Measurements from ENCODE around the gene SMURF1.
"Not testable (repeated sequence)": the region's sequence is repeated elsewhere in the genome, so short reads cannot be mapped to it uniquely, and the experiment has no call there.

Gene SMURF1

GRCh38 chr7:99143853-99144672 is at the start of gene SMURF1:
Gene SMURF1, minus strand, starts transcription at chr7:99144108. Its CDS starts 328 bp downstream, at chr7:99143780.
- peak; percentile 28 for DNase-seq (ENCODE audit: low read depth)

GRCh38 chr7:99191869-99192596 is 48.1 kb upstream of the SMURF1 start:
- DNase-seq (ENCODE audit: low read depth) = no peak

DNA sequence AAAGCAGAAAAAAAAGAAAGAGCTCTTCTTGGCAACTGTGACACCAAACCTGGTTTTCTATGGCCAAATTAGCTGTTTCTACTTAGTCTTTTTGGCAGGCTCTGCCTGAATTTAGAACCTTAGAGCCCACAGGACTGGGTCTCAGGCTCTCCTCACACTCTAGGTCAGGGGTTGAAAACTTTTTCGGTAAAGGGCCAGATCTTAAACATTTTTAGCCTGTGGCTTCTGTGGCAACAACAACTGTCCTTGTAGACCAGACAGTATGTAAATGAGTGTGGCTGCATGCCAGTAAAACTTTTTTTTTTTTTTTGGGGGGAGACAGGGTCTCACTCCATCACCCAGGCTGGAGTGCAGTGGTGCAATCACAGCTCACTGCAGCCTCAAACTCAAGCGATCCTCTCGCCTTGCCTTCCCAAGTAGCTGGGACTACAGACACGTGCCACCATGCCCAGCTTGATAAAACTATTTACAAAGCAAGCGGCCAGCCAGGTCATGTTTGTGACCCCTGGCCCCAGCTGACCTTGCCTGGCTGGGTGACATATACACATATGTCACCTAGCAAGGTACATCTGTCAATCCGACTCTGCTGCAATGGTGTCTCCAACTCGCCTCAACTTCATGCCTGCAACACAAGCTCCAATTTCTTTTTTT is 46.6 kb upstream of the SMURF1 start:
- DNase-seq (ENCODE audit: low read depth) = no peak

DNA sequence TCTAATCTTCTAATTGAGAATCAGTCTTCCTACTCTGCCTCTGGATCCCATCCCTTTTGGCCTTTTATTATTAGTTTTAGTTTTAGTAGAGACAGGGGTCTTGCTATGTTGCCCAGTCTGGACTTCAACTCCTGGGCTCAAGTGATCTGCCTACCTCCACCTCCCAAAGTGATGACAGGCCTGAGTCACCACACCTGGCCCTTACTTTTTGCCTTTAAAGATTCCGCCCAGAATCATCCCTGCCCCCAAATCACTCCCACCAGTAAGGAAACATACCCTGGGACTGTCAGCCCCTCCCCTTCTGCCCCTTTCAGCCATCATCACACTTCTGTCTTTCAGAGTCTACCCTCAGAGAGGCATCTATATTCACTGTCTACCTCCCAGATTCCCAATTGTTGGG is 45.3 kb upstream of the SMURF1 start:
- DNase-seq (ENCODE audit: low read depth) = no peak

DNA sequence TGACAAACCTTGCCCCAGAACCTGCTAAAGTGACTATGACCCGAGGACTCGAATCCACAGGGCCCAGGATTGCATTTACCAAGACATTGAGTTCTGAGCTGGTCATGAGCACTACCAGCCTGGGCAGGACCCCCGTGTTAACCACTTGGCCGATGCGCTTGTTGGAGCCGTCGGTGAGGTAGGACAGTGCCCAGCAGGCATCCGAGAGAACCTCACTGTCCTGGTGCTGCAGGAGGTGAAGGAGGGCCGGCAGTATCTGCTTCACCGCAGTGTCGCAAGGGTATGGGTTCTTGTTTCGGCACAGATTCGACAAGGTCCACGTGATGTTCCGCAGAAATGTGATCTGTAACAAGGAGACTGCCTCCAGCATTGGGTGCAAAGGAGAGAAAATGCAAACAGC is 44.3 kb upstream of the SMURF1 start:
- DNase-seq (ENCODE audit: low read depth) = no peak

DNA sequence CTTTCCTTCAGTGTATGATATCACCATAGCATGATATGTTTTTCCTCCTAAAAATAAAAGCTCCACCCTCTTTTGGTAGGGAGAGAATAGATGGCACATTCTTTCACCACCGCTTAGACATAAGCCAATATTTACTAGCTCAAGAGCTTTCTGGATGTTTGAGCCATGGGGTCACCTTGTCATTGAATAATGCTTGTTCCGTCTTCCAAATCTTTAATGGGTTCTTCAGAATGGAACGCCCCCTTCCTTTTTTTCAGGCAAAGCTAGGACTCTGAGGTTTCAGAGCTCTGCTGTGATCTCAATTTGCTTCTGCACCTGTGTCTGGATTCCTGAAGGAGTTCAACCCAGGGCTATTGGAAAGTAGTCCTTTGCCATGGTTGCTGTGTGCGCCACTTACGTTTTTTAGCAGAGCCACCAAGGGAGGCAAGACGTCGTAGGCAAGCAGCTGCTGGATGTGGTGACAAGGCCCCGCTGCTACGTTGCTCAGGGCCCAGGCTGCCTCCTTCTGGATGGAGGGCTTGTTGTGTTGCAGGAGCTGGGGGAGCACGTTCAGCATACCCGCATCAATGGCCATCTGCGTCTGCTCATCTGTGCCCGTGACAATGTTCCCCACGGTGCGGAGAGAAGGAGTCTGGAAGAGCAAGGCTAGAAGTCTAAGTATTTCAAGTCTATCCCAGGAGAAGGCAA is 40.8 kb upstream of the SMURF1 start:
- no peak for DNase-seq (ENCODE audit: low read depth)

- no peak for DNase-seq (ENCODE audit: low read depth)
These were observed 36.3 kb upstream of the SMURF1 start for GRCh38 chr7:99180067-99180650.

DNA sequence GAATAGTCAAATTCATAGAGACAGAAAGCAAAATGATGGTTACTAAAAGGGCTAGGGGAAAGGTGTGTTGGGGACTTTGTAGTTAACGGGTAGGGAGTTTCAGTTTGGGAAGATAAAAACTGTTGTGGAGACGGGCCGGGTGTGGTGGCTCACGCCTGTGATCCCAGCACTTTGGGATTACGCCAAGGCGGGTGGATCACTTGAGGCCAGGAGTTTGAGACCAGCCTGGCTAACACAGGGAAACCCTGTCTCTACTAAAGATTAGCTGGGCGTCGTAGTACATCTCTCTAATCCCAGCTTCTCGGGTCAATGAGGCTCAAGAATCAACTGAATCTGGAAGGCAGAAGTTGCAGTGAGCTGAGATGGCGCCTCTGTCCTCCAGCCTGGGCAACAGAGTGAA is 33.3 kb upstream of the SMURF1 start:
- no peak for DNase-seq (ENCODE audit: low read depth)

GRCh38 chr7:99173787-99174186 is 29.9 kb upstream of the SMURF1 start:
- no peak for DNase-seq (ENCODE audit: low read depth)

DNA sequence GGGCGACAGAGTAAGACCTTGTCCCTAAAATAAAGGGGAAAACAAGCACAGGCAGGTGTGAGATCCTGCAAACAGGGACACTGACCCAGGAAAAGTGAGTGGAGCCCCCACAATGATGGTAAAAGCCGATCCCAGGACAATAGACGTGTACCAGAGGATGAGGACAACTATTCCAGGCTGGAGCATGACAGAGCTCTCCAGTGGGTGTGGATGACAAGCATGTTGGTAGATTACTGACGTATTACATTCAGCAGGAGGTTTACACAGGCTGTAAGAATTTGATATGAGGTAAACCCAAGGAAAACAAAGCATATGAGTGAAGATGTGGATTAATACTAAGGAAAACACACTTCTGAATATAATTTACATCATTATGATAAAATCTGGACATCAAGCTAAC is 27.8 kb upstream of the SMURF1 start:
- no peak for DNase-seq (ENCODE audit: low read depth)

GRCh38 chr7:99170730-99171074 is 26.8 kb upstream of the SMURF1 start:
- no peak for DNase-seq (ENCODE audit: low read depth)

GRCh38 chr7:99170065-99170729 is 26.3 kb upstream of the SMURF1 start:
- no peak for DNase-seq (ENCODE audit: low read depth)

GRCh38 chr7:99167072-99167471 is 23.2 kb upstream of the SMURF1 start:
- no peak for DNase-seq (ENCODE audit: low read depth)

DNA sequence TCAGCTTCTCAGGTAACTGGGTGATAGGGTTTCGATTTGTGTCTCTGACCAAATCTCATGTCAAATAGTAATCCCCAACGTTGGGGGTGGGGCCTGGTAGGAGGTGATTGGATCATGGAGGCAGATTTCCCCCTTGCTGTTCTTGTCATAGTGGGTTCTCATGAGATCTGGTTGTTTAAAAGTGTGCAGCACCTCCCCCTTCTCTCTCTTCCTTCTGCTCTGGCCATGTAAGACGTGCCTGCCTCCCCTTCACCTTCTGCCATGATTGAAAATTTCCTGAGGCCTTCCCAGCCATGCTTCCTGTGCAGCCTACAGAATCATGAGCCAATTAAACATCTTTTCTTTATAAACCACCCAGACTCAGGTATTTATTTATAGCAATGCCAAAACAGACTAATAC is 21.9 kb upstream of the SMURF1 start:
- no peak for DNase-seq (ENCODE audit: low read depth)

- not testable (repeated sequence) for DNase-seq (ENCODE audit: low read depth)
These were observed 19.8 kb upstream of the SMURF1 start for GRCh38 chr7:99163669-99164068.

DNA sequence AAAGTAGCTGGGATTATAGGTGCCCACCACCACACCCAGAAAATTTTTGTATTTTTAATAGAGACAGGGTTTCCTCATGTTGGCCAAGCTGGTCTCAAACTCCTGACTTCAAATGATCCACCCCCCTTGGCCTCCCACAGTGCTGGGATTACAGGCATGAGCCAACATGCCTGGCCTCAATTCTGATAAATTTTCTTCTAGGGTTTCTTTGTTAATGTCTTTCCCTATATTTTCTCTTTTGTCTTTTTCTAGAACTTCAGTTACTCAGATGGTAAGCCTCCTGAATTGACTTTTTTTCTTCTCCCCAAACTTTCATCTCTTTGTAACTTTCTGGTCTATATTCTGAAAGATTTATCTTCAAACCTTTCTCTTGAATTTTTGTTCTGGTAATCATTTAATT is 12.7 kb upstream of the SMURF1 start:
- no peak for DNase-seq (ENCODE audit: low read depth)

DNA sequence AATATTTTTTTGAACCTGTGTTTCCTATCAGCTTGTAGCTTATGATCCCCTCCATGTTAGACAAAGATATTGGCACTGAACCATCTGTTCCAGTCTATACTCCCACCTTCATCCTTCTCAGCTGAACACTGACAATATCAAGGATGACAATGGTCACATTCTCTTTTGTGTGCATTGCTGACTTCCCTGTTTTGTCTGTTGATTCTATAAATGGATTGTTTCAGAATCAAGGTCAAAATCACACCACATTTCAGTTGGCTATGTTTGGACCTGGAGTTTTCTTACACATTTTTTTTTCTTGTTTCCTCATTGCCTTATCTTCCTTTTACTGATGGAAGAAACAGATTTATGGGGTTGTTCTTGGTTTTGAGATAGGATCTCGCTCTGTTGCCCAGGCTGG is 11.3 kb upstream of the SMURF1 start:
- no peak for DNase-seq (ENCODE audit: low read depth)

DNA sequence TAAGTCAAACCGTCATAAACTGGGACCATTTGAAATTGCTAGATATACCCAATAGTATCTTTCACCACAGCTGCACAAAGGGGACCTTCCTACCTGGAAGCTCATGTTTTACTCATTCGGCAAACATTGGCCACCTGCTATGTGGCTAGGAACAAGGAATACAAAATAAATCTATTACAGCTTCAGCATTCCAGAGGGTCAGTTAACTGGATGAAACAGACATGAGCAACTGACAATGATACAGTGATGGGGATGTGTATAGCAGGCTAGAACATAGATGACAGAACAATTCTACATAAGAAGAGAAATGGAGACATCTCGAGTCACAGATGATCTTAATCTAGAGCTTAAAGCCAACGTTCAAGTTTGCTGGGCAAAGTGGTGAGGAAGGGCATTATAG is 3.1 kb upstream of the SMURF1 start:
- DNase-seq (ENCODE audit: low read depth) = no peak

DNA sequence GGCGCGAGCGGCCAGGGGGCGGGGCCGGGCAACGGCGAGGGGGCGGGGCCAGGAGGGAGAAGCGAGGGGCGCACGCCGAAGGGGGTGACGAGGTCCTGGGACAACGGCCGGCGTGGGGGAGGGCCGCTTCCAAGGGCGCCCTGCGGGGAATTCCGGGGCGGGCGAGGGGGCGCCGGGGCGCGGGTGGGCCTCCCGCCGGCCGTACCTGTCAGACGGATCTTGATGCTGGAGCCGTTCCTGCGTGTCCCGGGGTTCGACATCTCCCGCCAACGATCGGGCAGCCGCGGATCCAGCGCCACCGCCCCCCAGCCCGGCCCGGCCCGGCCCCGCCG is 421 bp downstream of the SMURF1 start:
- DNase-seq (ENCODE audit: low read depth) = no peak

DNA sequence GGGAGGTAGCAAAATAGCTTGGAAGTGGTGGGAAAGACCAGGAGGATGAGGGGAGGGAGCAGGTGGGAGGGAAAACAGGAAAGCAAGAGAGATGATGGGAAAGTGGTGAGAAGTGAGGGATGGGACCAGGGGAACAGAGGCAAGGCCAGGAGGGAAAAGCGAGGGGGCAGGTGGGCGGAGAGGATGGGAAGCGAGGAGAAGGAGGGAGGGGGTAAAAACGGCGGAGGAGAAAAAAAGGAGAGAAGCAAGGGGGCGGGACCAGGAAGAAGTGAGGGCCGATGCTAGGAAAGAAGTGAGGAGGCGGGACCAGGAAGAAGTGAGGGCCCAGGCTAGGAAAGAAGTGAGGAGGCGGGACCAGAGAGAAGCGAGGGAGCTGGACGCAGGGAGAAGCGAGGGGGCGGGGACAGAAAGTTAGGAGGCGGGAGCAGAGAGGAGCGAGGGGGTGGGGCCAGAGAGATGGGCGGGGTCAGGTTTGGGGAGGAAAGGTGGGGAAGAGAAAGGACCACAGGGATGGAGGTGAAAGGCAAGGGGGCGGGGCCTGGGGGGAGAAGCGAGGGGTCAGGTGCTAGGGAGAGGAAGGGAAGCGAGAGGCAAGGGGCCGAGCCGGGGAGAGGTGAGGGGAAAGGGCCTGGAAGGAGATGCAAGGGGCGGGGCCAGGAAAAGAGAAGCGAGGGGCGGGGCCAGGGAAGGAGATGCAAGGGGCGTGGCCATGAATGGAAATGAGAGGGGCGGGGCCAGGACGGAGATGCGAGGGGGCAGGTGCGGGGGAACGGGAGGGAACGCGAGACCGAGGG is 984 bp downstream of the SMURF1 start:
- DNase-seq (ENCODE audit: low read depth) = peak; percentile 91

Measured in GM04504 (cell line).